Lung (tissue), 12 donors: ENCODE data around the gene FUT7. TPM values are rescaled to one million over a fixed set of nuclear protein-coding genes. Genes with fewer than 3 reads are reported as not detected.

Source experiments
- ATAC-seq: fragments of 200-7000 bp; cut with Tn5 transposase; one replicate; pipeline ENCODE4 v1.9.1; 2020; ENCODE audit warnings: moderate number of reproducible peaks; ENCODE audit not compliant: insufficient read depth, low FRiP score
- DNase-seq, 3 donors: peaks; one replicate each; pipeline ENCODE4 v3.0.0-alpha.2; 2013 to 2017
- H3K27ac ChIP-seq, 2 donors: one replicate each; pipeline ENCODE4 v1.5.1; 2013; ENCODE audit warnings: mild to moderate bottlenecking in 2 of 2, moderate library complexity in 2 of 2, control low read depth in 1 of 2, inconsistent platforms in 1 of 2, low read depth in 1 of 2, low read length in 1 of 2
- H3K27me3 ChIP-seq, 3 donors: one replicate each; pipeline ENCODE4 v1.5.1; 2013; ENCODE audit warnings: low read length in 2 of 3; ENCODE audit not compliant: control insufficient read depth in 3 of 3, insufficient read depth in 3 of 3
- H3K36me3 ChIP-seq, 4 donors: one replicate each; pipeline ENCODE4 v1.5.1; 2013; ENCODE audit warnings: low read length in 4 of 4, mild to moderate bottlenecking in 1 of 4, moderate library complexity in 1 of 4; ENCODE audit not compliant: control insufficient read depth in 4 of 4, insufficient read depth in 4 of 4
- H3K4me1 ChIP-seq, 5 donors: one replicate each; pipeline ENCODE4 v1.5.1; 2013; ENCODE audit warnings: low read length in 5 of 5, mild to moderate bottlenecking in 2 of 5, moderate library complexity in 1 of 5; ENCODE audit not compliant: control insufficient read depth in 5 of 5, insufficient read depth in 5 of 5
- H3K4me3 ChIP-seq: one replicate; pipeline ENCODE4 v1.5.1; 2013; ENCODE audit warnings: mild to moderate bottlenecking, control low read depth, moderate library complexity
- H3K9ac ChIP-seq, 2 donors: one replicate each; pipeline ENCODE4 v1.5.1; 2013; ENCODE audit warnings: low read length in 2 of 2, control low read depth in 1 of 2; ENCODE audit not compliant: insufficient read depth in 1 of 2
- H3K9me3 ChIP-seq, 4 donors: one replicate each; pipeline ENCODE4 v1.5.1; 2013; ENCODE audit warnings: low read length in 3 of 4, mild to moderate bottlenecking in 1 of 4, moderate library complexity in 1 of 4; ENCODE audit not compliant: control insufficient read depth in 4 of 4, insufficient read depth in 3 of 4
- WGBS, 2 donors: extraction: QIAGEN DNeasy Blood & Tissue Kit; methylation state at CpG; one replicate each; pipeline ENCODE4 v1.1.7; 2013; 5-methylcytosine and 5-hydroxymethylcytosine counted together
- polyA plus RNA-seq, 2 donors: library from polyadenylated mRNA; stranded (reverse); fragments of 200-250 nt; gene quantifications; one replicate each; pipeline ENCODE4 v1.2.1, GENCODE V29; 2013
- total RNA-seq, 2 donors: library from RNA; depleted of rRNA in 1 of 2; stranded (reverse); fragments of >200 nt in 1 of 2; gene quantifications; one replicate each; pipeline ENCODE4 v1.2.1, GENCODE V29; 2014 to 2021
- TF ChIP-seq, protein P1 (sequence below): IDR thresholded peaks from 2 replicates; pipeline ENCODE4 v1.5.1; 2012; ENCODE audit warnings: mild to moderate bottlenecking; ENCODE audit errors: control extremely low read depth, extremely low read depth
- donor health status: control.
- donor health status: control.
- donor health status: Bipolar disorder and iron deficiency.
- donor health status: healthy.
- donor health status: DM: yes; HTN: yes; CAD: no.

The FUT7 gene
- total and polyA plus RNA-seq, 4 donors, result 0.37 to 5.5 (median 0.73) TPM

DNA sequence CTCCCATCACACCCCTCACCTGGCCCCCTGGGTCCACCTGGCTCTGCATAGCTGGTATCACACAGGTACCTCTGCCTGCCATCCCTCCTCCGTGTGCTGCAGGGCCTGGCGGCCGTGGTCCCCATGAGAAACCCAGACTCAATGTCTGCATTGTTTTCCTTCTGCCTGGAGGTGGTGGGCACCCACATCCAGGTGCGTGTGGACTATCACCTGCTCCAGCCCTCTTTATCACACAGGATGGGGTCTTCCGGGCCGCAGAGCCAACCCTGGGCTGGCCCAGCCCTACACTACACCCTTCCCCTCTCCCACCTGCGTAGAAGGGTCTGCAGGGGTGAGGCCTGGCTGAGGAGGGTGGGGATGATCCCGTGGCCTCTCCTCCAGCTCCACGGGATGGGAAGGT lies 7.0 kb upstream of the FUT7 start:
- Histone ChIP-seq H3K27me3 (peaks cover 0 to 1% (median 0%) of the 10 kb centered on the region in 3 donors), H3K27ac (no peak overlapping the region), H3K4me1 (peaks cover 0 to 10% (median 0%) of the 10 kb centered on the region in 5 donors), H3K4me3 (no peak overlapping the region), H3K36me3 (peaks cover 0 to 15% (median 0%) of the 10 kb centered on the region in 4 donors), H3K9ac (no peak overlapping the region), H3K9me3 (no peaks in the 10 kb centered on the region)
- ATAC-seq (no peak), DNase-seq (no peak)
- 85 to 87% methylated on average over 9 of the region's 9 CpGs for WGBS, 2 donors
- TF ChIP-seq, protein P1, sequence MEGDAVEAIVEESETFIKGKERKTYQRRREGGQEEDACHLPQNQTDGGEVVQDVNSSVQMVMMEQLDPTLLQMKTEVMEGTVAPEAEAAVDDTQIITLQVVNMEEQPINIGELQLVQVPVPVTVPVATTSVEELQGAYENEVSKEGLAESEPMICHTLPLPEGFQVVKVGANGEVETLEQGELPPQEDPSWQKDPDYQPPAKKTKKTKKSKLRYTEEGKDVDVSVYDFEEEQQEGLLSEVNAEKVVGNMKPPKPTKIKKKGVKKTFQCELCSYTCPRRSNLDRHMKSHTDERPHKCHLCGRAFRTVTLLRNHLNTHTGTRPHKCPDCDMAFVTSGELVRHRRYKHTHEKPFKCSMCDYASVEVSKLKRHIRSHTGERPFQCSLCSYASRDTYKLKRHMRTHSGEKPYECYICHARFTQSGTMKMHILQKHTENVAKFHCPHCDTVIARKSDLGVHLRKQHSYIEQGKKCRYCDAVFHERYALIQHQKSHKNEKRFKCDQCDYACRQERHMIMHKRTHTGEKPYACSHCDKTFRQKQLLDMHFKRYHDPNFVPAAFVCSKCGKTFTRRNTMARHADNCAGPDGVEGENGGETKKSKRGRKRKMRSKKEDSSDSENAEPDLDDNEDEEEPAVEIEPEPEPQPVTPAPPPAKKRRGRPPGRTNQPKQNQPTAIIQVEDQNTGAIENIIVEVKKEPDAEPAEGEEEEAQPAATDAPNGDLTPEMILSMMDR, result no peak

DNA sequence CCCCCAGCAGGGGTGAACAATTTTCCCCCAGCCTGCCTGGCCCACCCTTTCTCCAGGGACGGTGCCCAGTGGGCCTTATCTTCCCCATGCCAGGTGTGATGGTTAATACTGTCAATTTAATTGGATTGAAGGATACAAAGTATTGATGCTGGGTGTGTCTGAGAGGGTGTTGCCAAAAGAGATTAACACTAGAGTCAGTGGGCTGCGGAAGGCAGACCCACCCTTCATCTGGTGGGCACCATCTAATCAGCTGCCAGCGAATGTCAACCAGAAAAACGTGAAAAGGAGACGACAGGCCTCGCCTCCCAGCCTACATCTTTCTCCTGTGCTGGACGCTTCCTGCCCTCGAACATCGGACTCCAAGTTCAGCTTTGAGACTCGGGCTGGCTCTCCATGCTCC lies 5.6 kb upstream of the FUT7 start:
- ATAC-seq, result no peak
- 91 to 93% methylated on average over 10 of the region's 10 CpGs for WGBS, 2 donors

DNA sequence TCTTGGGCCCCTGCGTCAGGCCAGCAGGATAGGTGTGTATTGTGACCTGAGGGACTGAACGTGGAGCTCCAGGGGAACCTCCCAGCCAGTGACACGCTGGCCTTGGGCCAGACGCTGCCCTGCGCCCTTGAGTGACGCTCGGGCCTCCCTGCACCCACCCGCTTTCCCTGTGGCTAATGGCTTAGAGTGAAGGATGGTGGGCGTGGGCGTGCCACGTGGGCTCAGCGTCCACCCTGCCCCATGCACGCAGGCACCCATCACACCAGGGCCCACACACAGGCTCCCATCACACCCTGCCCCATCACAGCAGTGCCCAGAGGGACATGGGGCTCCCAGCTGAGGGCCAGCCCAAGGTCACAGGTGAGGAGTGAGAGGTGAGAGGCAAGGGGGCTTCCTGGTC lies 5.1 kb upstream of the FUT7 start:
- DNase-seq, result no peak
- Histone ChIP-seq H3K4me3 (no peak overlapping the region), H3K27ac (no peak overlapping the region), H3K4me1 (peaks cover 0 to 8% (median 0%) of the 10 kb centered on the region in 5 donors), H3K36me3 (peaks cover 0 to 15% (median 0%) of the 10 kb centered on the region in 4 donors), H3K9ac (no peak overlapping the region), H3K9me3 (no peaks in the 10 kb centered on the region), H3K27me3 (no peaks in the 10 kb centered on the region)
- TF ChIP-seq, protein P1, result no peak
- 76 to 86% methylated on average over 13 of the region's 13 CpGs for WGBS, 2 donors
- no peak for ATAC-seq

More for the DNA sequence above, 5.6 kb upstream of the FUT7 start:
- H3K9ac ChIP-seq, result no peak overlapping the region
- H3K4me1 ChIP-seq, result peaks cover 0 to 8% (median 0%) of the 10 kb centered on the region in 5 donors
- no peak overlapping the region for H3K4me3 ChIP-seq
- H3K27ac ChIP-seq, result no peak overlapping the region
- DNase-seq, result no peak
- TF ChIP-seq, protein P1, result no peak
- no peaks in the 10 kb centered on the region for H3K9me3 ChIP-seq
- peaks cover 0 to 15% (median 0%) of the 10 kb centered on the region in 4 donors for H3K36me3 ChIP-seq
- H3K27me3 ChIP-seq, result no peaks in the 10 kb centered on the region

DNA sequence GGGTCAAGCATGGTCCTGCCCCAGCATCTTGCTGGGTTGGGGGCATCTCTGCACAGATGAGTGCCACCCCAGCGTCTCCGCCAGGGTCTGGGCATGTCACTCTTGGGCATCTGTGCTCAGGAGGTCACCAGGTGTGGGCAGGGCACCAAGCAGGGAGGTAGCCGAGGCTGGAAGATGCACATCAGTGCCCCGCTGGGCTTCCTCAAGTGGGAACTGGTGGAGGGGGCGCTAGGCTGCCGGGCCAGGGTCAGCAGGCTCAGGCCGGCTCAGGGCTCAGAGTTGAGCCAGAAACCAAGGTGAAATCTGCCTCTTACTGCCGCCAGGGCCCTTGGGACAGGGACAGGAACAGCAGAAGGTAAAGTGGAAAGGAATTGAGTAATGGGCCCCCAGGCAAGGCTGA lies 4.0 kb upstream of the FUT7 start:
- 80 to 84% methylated on average over 8 of the region's 8 CpGs for WGBS, 2 donors

More for the DNA sequence above, 4.0 kb upstream of the FUT7 start:
- Histone ChIP-seq H3K36me3 (peaks cover 0 to 15% (median 0%) of the 10 kb centered on the region in 4 donors), H3K9me3 (no peaks in the 10 kb centered on the region), H3K9ac (no peak overlapping the region), H3K27me3 (no peaks in the 10 kb centered on the region), H3K4me1 (peaks cover 0 to 8% (median 0%) of the 10 kb centered on the region in 5 donors), H3K27ac (no peak overlapping the region), H3K4me3 (no peak overlapping the region)
- ATAC-seq, result no peak
- DNase-seq, result no peak
- TF ChIP-seq, protein P1, result no peak
